Neural progenitor cell (in vitro differentiated cells): ENCODE results near the gene TRAF3.

Experiments
- CTCF ChIP-seq: fragments of 200-600 bp; sonication (generic); IDR thresholded peaks from 2 replicates; pipeline ENCODE4 v1.5.1; 2017; ENCODE audit warnings: antibody characterized with exemption, mild to moderate bottlenecking
- EZH2 ChIP-seq: fragments of 200-600 bp; sonication (generic); IDR thresholded peaks from 2 replicates; pipeline ENCODE4 v1.6.1; 2017; ENCODE audit warnings: antibody characterized with exemption, mild to moderate bottlenecking, moderate library complexity

GRCh38 chr14:102911541-102911951 is 134.3 kb downstream of the TRAF3 start:
- TF ChIP-seq CTCF (no peak), EZH2 (no peak)
